NB4 (cell line): ENCODE results near the gene GTF2I.
"Not testable (repeated sequence)": the region's sequence is repeated elsewhere in the genome, so short reads cannot be mapped to it uniquely, and the experiment has no call there.

Experiments used
- DNase-seq: peaks from one replicate; pipeline ENCODE4 v3.0.0; 2010; ENCODE audit warnings: low read depth
- H3K4me3 ChIP-seq: one replicate; pipeline ENCODE4 v1.5.1; 2011; ENCODE audit warnings: mild to moderate bottlenecking, low read depth, low read length, moderate library complexity

The GTF2I gene

GRCh38 chr7:74770062-74770461, 112.5 kb downstream of the GTF2I start:
- not testable (repeated sequence) for DNase-seq, H3K4me3 ChIP-seq

GRCh38 chr7:74772093-74772492, 114.6 kb downstream of the GTF2I start:
- DNase-seq = peak; percentile 11
- not testable (repeated sequence) for H3K4me3 ChIP-seq

- not testable (repeated sequence) for H3K4me3 ChIP-seq, DNase-seq
These were observed 116.5 kb downstream of the GTF2I start, which contains the start of gene NCF1 for GRCh38 chr7:74773760-74774750. NCF1 (plus strand) TSS chr7:74774011; CDS start chr7:74774032, 21 bp downstream.

GRCh38 chr7:74775111-74775510, 117.6 kb downstream of the GTF2I start:
- not testable (repeated sequence) for DNase-seq, H3K4me3 ChIP-seq

GRCh38 chr7:74779053-74779452, 121.5 kb downstream of the GTF2I start:
- not testable (repeated sequence) for DNase-seq, H3K4me3 ChIP-seq

- not testable (repeated sequence) for DNase-seq
These were observed 124.2 kb downstream of the GTF2I start for GRCh38 chr7:74781746-74782145.

GRCh38 chr7:74783595-74783994, 126.1 kb downstream of the GTF2I start:
- H3K4me3 ChIP-seq, DNase-seq: not testable (repeated sequence)

More at GRCh38 chr7:74781746-74782145, 124.2 kb downstream of the GTF2I start:
- H3K4me3 ChIP-seq = not testable (repeated sequence)

- DNase-seq = peak; percentile 87
- not testable (repeated sequence) for H3K4me3 ChIP-seq
These were observed 131.0 kb downstream of the GTF2I start for GRCh38 chr7:74788369-74789150.

- H3K4me3 ChIP-seq, DNase-seq: not testable (repeated sequence)
These were observed 131.8 kb downstream of the GTF2I start for GRCh38 chr7:74789200-74789736.

- DNase-seq, H3K4me3 ChIP-seq: not testable (repeated sequence)
These were observed 140.5 kb downstream of the GTF2I start for GRCh38 chr7:74797848-74798622.

- H3K4me3 ChIP-seq, DNase-seq: not testable (repeated sequence)
These were observed 141.1 kb downstream of the GTF2I start for GRCh38 chr7:74798644-74799043.
